ENCODE results near the gene KDM2A. TPM values are rescaled to one million over a fixed set of nuclear protein-coding genes. Genes with fewer than 3 reads are reported as not detected.

KDM2A gene
- total RNA-seq, 2 donors from 2014 or later = 40.1 to 130 TPM

DNA sequence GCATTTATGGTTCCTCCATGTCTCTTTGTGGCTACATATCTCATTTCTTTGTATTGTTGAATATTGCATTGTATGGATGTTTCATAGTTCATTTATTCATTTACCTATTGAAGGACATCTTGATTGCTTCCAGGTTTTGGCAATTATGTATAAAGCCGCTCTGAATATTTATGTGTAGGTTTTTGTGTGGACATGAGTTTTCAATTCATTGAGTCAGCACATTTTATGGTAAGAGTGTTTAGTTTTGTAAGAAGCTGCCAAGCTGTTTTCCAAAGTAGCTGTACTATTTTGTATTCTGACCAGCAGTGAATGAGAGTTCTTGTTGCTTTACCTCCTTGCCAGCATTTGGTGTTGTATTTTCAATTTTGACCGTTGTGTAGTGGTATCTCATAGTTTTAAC is 39.2 kb downstream of the KDM2A start:
- TF ChIP-seq, protein P1, sequence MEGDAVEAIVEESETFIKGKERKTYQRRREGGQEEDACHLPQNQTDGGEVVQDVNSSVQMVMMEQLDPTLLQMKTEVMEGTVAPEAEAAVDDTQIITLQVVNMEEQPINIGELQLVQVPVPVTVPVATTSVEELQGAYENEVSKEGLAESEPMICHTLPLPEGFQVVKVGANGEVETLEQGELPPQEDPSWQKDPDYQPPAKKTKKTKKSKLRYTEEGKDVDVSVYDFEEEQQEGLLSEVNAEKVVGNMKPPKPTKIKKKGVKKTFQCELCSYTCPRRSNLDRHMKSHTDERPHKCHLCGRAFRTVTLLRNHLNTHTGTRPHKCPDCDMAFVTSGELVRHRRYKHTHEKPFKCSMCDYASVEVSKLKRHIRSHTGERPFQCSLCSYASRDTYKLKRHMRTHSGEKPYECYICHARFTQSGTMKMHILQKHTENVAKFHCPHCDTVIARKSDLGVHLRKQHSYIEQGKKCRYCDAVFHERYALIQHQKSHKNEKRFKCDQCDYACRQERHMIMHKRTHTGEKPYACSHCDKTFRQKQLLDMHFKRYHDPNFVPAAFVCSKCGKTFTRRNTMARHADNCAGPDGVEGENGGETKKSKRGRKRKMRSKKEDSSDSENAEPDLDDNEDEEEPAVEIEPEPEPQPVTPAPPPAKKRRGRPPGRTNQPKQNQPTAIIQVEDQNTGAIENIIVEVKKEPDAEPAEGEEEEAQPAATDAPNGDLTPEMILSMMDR (IDR thresholded peaks at IDR 0.05) = no peak
- Histone ChIP-seq H3K4me3 (no peak overlapping the region), H3K36me3 (no peaks in the 10 kb centered on the region), H3K27me3 (replicated peaks; ENCODE audit: insufficient read depth) (no peaks in the 10 kb centered on the region), H3K27ac (no peak overlapping the region), H3K9me3 (no peaks in the 10 kb centered on the region), H3K4me1 (ENCODE audit: control insufficient read depth in 1 of 2, low read depth in 2 of 2) (peaks cover 3 to 12% of the 10 kb centered on the region in 2 donors)
- no peak for ATAC-seq (ENCODE audit: insufficient number of reproducible peaks, low FRiP score, low read depth)
- no peak for DNase-seq (ENCODE audit: low spot score)

DNA sequence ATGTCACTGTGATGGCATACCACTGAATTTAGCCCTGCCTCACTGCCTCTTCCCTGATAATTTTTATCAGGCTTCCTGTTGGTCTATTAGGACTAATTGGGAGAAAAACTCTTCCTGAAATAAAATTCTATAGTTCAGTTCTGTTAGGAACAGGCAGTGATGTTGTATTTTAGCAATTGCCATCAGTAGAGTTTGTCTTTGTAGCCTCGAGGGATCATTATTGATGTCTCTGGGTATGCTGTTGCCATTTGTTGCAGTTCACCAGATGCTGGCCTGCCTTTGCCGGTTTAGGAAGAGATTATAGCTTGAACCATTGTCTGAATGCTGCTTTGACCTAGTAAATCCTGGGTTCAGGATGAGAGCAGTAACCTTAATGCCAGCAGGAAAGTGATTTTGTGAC is 41.0 kb downstream of the KDM2A start:
- Histone ChIP-seq H3K9me3 (no peaks in the 10 kb centered on the region), H3K36me3 (no peaks in the 10 kb centered on the region), H3K27ac (no peak overlapping the region), H3K4me3 (no peak overlapping the region), H3K27me3 (replicated peaks; ENCODE audit: insufficient read depth) (no peaks in the 10 kb centered on the region), H3K4me1 (ENCODE audit: control insufficient read depth in 1 of 2, low read depth in 2 of 2) (peaks cover 3 to 12% of the 10 kb centered on the region in 2 donors)
- ATAC-seq (ENCODE audit: insufficient number of reproducible peaks, low FRiP score, low read depth) (no peak), DNase-seq (ENCODE audit: low spot score) (no peak)
- TF ChIP-seq, protein P1 (IDR thresholded peaks at IDR 0.05) = no peak

DNA sequence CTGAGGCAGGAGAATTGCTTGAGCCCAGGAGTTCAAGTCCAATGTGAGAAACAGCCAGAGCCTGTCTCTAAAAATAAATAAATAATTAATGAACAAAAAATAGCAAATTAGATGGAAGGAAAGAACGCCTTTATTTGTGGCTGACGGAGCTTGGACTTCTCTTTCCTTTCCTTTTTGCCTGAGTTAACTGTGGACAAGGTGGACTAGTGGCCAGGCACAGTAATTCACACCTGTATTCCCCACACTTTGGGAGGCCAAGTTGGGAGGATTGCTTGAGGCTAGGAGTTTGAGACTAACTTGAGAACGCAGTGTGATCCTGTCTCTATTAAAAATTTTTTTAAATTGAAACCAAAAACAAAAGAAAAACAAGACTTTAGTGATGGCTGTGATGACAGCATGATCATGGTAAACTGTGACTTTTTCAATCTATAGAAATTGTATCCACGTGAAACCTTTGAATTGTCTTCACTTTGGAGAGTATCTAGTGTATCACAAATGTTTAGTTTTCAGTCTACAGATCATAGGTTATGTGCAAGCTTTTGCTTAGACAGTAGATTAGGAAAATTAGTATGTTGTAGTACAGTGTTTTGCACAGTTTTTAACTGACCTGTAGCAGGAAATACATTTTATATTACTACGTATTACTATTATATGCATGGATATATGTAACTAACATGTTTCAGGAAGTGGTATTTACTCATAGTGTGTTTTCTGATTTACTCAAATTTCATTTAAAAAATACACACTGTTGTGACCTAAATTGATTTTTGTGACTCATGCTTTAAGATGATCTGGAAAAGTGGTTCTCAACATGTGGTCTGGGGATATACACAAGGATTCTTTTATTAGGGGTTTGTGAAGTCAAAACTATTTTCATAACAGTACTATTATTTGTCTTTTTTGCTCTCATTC is 42.1 kb downstream of the KDM2A start:
- ATAC-seq (ENCODE audit: insufficient number of reproducible peaks, low FRiP score, low read depth) (no peak), DNase-seq (ENCODE audit: low spot score) (no peak)
- H3K36me3 ChIP-seq = no peaks in the 10 kb centered on the region
- H3K27ac ChIP-seq = no peak overlapping the region
- H3K9me3 ChIP-seq = no peaks in the 10 kb centered on the region
- no peak overlapping the region for H3K4me3 ChIP-seq
- H3K27me3 ChIP-seq (replicated peaks; ENCODE audit: insufficient read depth) = no peaks in the 10 kb centered on the region
- TF ChIP-seq, protein P1 (IDR thresholded peaks at IDR 0.05) = no peak
- H3K4me1 ChIP-seq (ENCODE audit: control insufficient read depth in 1 of 2, low read depth in 2 of 2) = peaks cover 3 to 17% of the 10 kb centered on the region in 2 donors

DNA sequence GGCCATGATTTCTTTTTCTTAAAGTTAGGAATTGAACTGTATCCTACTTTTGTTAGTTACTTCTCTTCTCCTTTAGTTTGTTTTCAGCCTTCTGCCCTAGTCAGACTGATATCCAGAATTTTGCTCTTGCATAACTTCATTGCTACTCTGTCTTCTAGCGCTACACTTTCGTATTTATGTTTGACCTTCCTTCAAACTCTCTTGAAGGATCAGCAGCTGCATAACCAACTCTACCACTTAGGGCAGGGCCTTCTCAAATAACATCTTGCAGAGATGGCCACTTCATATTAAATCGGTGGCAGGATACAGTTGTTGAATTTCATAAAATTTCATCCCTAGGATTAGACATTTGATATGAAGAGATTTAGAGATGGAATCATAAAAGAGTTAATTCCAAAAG is 43.9 kb downstream of the KDM2A start:
- peaks cover 7 to 33% of the 10 kb centered on the region in 2 donors for H3K4me1 ChIP-seq (ENCODE audit: control insufficient read depth in 1 of 2, low read depth in 2 of 2)
- ATAC-seq (ENCODE audit: insufficient number of reproducible peaks, low FRiP score, low read depth) = no peak
- H3K9me3 ChIP-seq = no peaks in the 10 kb centered on the region
- DNase-seq (ENCODE audit: low spot score) = no peak
- TF ChIP-seq, protein P1 (IDR thresholded peaks at IDR 0.05) = no peak
- H3K27me3 ChIP-seq (replicated peaks; ENCODE audit: insufficient read depth) = no peaks in the 10 kb centered on the region
- H3K27ac ChIP-seq = no peak overlapping the region
- no peaks in the 10 kb centered on the region for H3K36me3 ChIP-seq
- H3K4me3 ChIP-seq = no peak overlapping the region

DNA sequence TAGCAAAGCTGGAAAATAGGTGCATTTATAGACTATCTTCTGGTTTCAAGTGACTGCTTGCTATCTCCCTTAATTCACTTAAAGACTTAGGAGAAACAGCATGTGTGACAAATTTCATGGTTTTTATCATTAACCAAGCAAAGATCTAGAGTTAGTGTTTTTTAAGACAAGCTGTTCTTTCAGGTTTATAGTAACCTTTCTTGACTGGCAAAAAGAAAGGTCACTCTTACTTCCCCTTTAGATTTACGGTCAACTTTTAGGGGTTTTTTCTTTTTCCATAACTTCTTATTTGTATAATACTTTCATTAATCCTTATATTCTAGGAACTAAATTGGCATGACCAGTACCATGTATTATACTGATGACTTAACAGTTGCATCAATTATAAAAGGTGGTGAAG is 46.6 kb downstream of the KDM2A start:
- no peaks in the 10 kb centered on the region for H3K27me3 ChIP-seq (replicated peaks; ENCODE audit: insufficient read depth)
- no peak overlapping the region for H3K4me3 ChIP-seq
- no peaks in the 10 kb centered on the region for H3K36me3 ChIP-seq
- no peaks in the 10 kb centered on the region for H3K9me3 ChIP-seq
- DNase-seq (ENCODE audit: low spot score) = no peak
- peaks cover 10 to 39% of the 10 kb centered on the region in 2 donors for H3K4me1 ChIP-seq (ENCODE audit: control insufficient read depth in 1 of 2, low read depth in 2 of 2)
- TF ChIP-seq, protein P1 (IDR thresholded peaks at IDR 0.05) = no peak
- no peak overlapping the region for H3K27ac ChIP-seq
- ATAC-seq (ENCODE audit: insufficient number of reproducible peaks, low FRiP score, low read depth) = no peak
